Activated T-cell treated with anti-CD3 and anti-CD28 coated beads for 1 hour (primary cell): ENCODE measurements around the gene UGT2B17.
"Not testable (repeated sequence)": the region's sequence is repeated elsewhere in the genome, so short reads cannot be mapped to it uniquely, and the experiment has no call there.

Source experiments
- DNase-seq: peaks from one replicate; pipeline ENCODE4 v3.0.0-alpha.2; 2020; ENCODE audit warnings: low read depth

The UGT2B17 gene

GRCh38 chr4:68576272-68577125 is at the start of gene UGT2B17:
Gene UGT2B17 (minus strand): TSS chr4:68576322. CDS start chr4:68568484, 7,838 bp downstream.
- no peak for DNase-seq

- DNase-seq, result not testable (repeated sequence)
Observed at GRCh38 chr4:68622731-68623130, 46.6 kb upstream of the UGT2B17 start.

GRCh38 chr4:68617003-68617698 is 41.0 kb upstream of the UGT2B17 start:
- no peak for DNase-seq

DNA sequence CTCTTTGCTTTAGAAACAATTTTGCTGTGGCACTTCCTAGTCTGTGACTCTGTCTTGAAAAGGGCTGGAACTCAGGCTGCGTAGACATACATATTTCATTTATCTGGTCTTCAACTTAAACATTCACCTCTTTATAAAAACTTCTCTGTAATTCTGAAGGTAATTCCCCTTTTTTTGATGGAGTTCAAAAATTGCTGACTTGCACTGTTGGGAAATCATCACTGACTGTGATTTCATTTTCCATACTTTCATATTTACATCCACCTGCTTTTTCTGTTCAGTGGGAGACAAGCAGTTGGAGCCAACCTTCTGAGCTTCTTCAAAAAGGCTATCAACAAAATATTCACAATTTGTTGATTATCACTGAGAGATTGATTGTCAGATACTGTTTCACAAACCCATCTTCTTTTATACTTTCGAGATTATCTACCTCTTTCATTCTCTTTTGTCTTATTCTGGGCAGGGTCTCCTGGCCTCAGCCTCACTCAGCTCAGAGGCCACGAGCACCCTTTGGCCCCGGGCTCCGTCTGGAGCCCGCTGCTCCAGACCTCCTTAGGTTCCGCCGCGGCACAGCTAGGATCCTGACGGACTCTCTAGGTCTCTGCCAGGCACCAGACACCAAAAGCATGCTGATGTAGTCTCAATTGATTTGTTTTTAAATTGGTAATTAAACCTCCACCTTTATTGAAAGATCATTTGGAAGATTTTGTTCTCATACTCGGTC is 39.7 kb upstream of the UGT2B17 start:
- no peak for DNase-seq

GRCh38 chr4:68613752-68614151 is 37.6 kb upstream of the UGT2B17 start:
- DNase-seq, result no peak

GRCh38 chr4:68606240-68606639 is 30.1 kb upstream of the UGT2B17 start:
- DNase-seq, result no peak

DNA sequence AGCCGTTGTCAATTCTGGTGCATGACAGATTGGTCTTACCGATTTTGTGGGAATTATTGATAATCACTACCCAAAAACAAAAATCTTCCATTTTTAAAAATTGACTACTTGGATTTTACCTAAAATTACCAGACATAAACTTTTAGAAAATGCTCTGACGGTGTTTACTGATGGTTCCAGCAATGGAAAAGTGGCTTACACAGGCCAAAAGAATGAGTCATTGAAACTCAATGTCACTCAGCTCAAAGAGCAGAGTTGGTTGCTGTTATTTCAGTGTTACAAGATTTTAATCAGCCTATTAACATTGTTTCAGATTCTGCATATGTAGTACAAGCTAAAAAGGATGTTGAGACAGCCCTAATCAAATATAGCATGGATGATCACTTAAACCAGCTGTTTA is 23.0 kb upstream of the UGT2B17 start:
- DNase-seq, result no peak

GRCh38 chr4:68597482-68597881 is 21.4 kb upstream of the UGT2B17 start:
- DNase-seq, result no peak

DNA sequence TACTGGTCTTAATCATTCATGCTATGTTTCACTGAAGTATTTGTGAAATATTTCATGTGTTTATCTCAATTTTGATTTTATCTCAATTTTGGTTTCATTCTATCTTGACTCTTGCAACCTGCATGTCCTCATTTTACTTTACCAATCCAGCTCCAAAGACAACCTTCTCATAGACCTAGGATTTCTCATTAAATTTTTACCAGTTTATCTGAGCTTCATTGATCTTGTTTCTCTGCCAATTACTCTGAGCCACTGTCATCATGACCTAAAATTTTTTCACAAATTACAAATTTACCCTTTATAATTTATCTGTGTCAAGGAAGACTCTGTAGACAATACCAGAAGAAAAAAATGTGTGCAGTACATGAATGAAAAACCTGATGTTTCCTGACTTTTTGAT is 18.6 kb upstream of the UGT2B17 start:
- no peak for DNase-seq

DNA sequence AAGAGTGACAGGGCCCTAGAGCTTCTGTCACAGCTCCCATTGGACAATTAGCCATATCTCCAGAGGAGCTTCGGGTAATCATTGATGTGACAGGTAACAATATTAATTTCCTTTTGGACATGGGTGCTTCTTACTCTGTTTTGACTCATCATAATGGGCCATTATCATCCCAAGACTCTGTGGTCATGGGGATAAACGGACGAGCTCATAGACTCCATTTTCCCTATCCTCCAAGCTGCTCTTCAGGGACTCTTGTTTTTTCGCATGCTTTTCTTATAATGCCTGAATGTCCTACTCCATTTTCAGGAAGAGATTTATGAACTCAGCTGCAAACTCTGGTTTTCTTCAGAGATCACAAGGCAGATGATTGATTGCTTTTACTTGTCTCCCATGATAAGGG is 17.0 kb upstream of the UGT2B17 start:
- DNase-seq, result no peak

DNA sequence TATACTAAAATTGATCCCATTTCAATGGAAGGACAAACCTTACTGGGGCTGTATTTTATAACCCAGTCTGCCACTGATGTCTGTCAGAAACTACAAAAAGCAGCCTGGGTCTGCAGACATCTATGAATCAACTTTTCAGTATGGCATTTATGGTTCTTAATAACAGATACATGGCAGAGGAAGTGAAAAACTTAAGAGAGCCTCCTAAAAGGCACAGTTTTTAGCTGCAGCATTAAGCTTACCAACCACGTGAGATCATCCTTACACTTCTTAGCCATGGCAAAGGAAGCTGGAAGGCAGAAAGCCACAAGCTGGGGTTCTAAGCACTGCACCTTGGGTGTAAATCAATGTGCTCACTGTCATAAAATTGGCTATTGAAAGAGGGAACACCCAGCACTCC is 16.6 kb upstream of the UGT2B17 start:
- no peak for DNase-seq

GRCh38 chr4:68591204-68591603 is 15.1 kb upstream of the UGT2B17 start:
- DNase-seq, result no peak

- DNase-seq, result no peak
Observed at GRCh38 chr4:68589790-68590189, 13.7 kb upstream of the UGT2B17 start.

- no peak for DNase-seq
Observed at GRCh38 chr4:68582339-68582717, 6.2 kb upstream of the UGT2B17 start.

- DNase-seq, result no peak
Observed at GRCh38 chr4:68581383-68582338, 5.5 kb upstream of the UGT2B17 start.

DNA sequence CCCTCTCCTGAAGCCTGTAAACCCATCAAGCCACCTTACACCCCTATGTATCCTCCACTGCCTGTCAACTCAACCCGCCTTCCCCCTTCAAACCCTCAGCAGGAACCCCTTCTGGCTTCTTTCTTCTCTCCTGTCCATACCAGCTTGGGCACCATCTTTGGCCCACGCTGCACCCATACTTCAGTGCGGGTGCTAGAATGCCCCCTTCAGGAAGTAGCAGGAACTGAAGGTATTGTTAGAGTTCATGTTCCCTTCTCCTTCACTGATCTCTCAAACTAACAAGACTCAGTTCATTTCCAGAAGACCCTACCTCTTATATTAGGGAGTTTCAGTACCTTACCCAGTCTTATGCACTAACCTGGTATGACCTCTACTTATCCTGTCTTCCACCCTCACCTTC is 1.5 kb upstream of the UGT2B17 start:
- no peak for DNase-seq

DNA sequence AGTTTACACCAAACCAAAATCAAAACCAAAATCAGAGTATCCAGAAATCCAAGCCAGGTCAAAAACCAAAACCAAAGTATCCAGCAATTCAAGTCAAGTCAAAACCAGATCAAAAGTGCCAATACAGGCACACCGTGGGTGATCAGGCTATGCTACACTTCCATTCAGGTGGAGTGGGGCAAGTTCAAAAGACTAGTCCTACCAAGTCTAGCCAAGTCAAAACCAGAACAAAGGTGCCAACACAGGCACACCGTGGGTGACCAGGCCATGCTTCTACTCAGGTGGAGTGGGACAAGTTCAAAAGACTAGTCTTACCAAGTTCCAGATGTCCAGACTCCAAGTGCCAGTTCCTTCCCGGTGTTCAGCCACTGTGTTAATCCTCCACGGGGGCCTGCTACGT is 486 bp downstream of the UGT2B17 start:
- not testable (repeated sequence) for DNase-seq

- DNase-seq, result no peak
Observed at GRCh38 chr4:68575081-68575480, 1.0 kb downstream of the UGT2B17 start.

DNA sequence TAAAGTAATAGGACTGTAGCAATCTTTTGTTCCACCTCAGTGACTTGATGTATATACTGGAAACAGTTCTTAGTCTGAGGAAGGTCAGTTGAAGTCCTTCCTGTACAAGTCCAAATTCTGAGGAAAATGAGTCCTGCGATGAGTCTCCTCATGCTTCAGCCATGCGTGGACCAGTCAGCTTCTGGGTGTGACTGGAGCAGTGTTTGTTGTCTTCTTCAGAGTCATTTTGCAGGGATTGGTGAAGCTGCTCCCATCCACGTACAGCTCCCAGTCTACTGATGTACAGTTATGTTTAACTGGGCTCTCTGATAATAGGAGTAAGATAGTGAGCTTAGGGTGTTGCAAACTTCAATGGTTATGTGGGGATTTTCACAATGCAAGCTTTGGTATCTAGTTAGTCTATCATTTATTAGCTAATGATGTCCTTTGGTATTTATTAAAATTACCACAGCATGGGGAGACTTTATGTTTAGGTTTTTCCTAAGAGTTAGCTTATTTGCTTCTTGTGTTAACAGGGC is 3.4 kb downstream of the UGT2B17 start:
- DNase-seq, result no peak

- DNase-seq, result no peak
Observed at GRCh38 chr4:68570122-68570507, 6.0 kb downstream of the UGT2B17 start.

GRCh38 chr4:68569466-68570121 is 6.5 kb downstream of the UGT2B17 start:
- no peak for DNase-seq
